ENCODE measurements around the gene TSTD1. TPM values are rescaled to one million over a fixed set of nuclear protein-coding genes. Genes with fewer than 3 reads are reported as not detected.

TSTD1 gene
- total and polyA plus RNA-seq, 2 of the 8 experiments (the other 6 are each of a cell fraction or from before 2014, with no cell fraction given), result 60.9 to 314 TPM

- no peak for TF ChIP-seq E2F6 (IDR thresholded peaks at IDR 0.05)
- no peak for TF ChIP-seq SIN3A (conservative IDR thresholded peaks at IDR 0.05 in 1 of 2, IDR thresholded peaks at IDR 0.05 in 1 of 2; ENCODE audit: low read depth in 1 of 2, low read length in 2 of 2)
Measured at GRCh38 chr1:161081519-161081918, 42.8 kb upstream of the TSTD1 start (continued).

All from H1 (cell line).